ENCODE data around the gene FAM181A.

FAM181A gene

GRCh38 chr14:93970585-93970964 is 43.4 kb downstream of the FAM181A start:
- ATAC-seq: peak; percentile 70
- Mint-ChIP-seq H3K9me3 (no peaks in the 10 kb centered on the region), H3K4me1 (peaks cover 68% of the 10 kb centered on the region), H3K36me3 (peaks cover under 1% of the 10 kb centered on the region), H3K4me3 (peak overlapping the region; percentile 82), H3K27ac (peak overlapping the region; percentile 95), H3K27me3 (peaks cover 21% of the 10 kb centered on the region)

GRCh38 chr14:93970965-93971634 is 44.0 kb downstream of the FAM181A start:
- Mint-ChIP-seq H3K36me3 (peaks cover 5% of the 10 kb centered on the region), H3K27ac (peak overlapping the region; percentile 95), H3K4me1 (peaks cover 68% of the 10 kb centered on the region), H3K9me3 (no peaks in the 10 kb centered on the region), H3K4me3 (peak overlapping the region; percentile 82), H3K27me3 (peaks cover 26% of the 10 kb centered on the region)
- ATAC-seq: peak; percentile 78

- peak overlapping the region; percentile 82 for H3K4me3 Mint-ChIP-seq
- ATAC-seq: no peak
- peaks cover 31% of the 10 kb centered on the region for H3K27me3 Mint-ChIP-seq
- peak overlapping the region; percentile 95 for H3K27ac Mint-ChIP-seq
- peaks cover 1% of the 10 kb centered on the region for H3K9me3 Mint-ChIP-seq
- H3K36me3 Mint-ChIP-seq: peaks cover 7% of the 10 kb centered on the region
- peaks cover 72% of the 10 kb centered on the region for H3K4me1 Mint-ChIP-seq
Observed at GRCh38 chr14:93971635-93972027, 44.5 kb downstream of the FAM181A start.

- H3K27ac Mint-ChIP-seq: peak overlapping the region; percentile 95
- ATAC-seq: no peak
- H3K27me3 Mint-ChIP-seq: peaks cover 38% of the 10 kb centered on the region
- H3K9me3 Mint-ChIP-seq: peaks cover 4% of the 10 kb centered on the region
- no peak overlapping the region for H3K4me3 Mint-ChIP-seq
- H3K4me1 Mint-ChIP-seq: peaks cover 73% of the 10 kb centered on the region
- H3K36me3 Mint-ChIP-seq: peaks cover 10% of the 10 kb centered on the region
Observed at GRCh38 chr14:93972618-93973205, 45.6 kb downstream of the FAM181A start.

GRCh38 chr14:93973607-93974006 is 46.5 kb downstream of the FAM181A start:
- no peak for ATAC-seq
- Mint-ChIP-seq H3K9me3 (peaks cover 6% of the 10 kb centered on the region), H3K27ac (peak overlapping the region; percentile 46), H3K36me3 (peaks cover 10% of the 10 kb centered on the region), H3K27me3 (peaks cover 38% of the 10 kb centered on the region), H3K4me3 (no peak overlapping the region), H3K4me1 (peaks cover 68% of the 10 kb centered on the region)

- peaks cover 6% of the 10 kb centered on the region for H3K9me3 Mint-ChIP-seq
- peaks cover 10% of the 10 kb centered on the region for H3K36me3 Mint-ChIP-seq
- peak overlapping the region; percentile 46 for H3K27ac Mint-ChIP-seq
- peaks cover 67% of the 10 kb centered on the region for H3K4me1 Mint-ChIP-seq
- peaks cover 38% of the 10 kb centered on the region for H3K27me3 Mint-ChIP-seq
- H3K4me3 Mint-ChIP-seq: no peak overlapping the region
- ATAC-seq: no peak
Observed at GRCh38 chr14:93974299-93974698, 47.2 kb downstream of the FAM181A start.

DNA sequence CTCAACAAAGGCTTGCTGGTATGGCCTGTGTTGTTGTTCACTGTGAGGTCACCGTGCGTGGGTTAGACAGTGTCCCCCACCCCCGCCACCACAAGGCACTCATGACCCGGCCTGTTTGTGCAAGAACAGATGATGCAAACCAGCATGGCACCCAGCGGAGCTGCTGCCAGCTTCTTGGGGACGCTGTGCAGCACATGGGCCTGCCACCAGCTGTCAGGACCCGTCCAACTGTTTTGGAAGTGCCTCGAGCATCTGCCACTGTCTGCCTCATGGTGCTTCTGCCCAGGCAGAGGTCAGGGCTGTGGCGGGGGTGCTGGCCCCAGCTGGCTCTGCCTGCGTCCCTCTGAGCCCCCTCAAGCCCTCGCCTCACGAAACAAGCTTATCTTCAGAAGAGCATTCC is 47.7 kb downstream of the FAM181A start:
- Mint-ChIP-seq H3K4me1 (peaks cover 62% of the 10 kb centered on the region), H3K4me3 (no peak overlapping the region), H3K27me3 (peaks cover 38% of the 10 kb centered on the region), H3K27ac (no peak overlapping the region), H3K36me3 (peaks cover 10% of the 10 kb centered on the region), H3K9me3 (peaks cover 6% of the 10 kb centered on the region)
- ATAC-seq: no peak

GRCh38 chr14:93975791-93976476 is 48.8 kb downstream of the FAM181A start:
- peak overlapping the region; percentile 91 for H3K27ac Mint-ChIP-seq
- peak; percentile 64 for ATAC-seq
- H3K4me3 Mint-ChIP-seq: peak overlapping the region; percentile 36
- peaks cover 10% of the 10 kb centered on the region for H3K36me3 Mint-ChIP-seq
- H3K27me3 Mint-ChIP-seq: peaks cover 47% of the 10 kb centered on the region
- H3K9me3 Mint-ChIP-seq: peaks cover 6% of the 10 kb centered on the region
- peaks cover 61% of the 10 kb centered on the region for H3K4me1 Mint-ChIP-seq

GRCh38 chr14:93976477-93977057 is 49.4 kb downstream of the FAM181A start, which contains the start of gene ASB2:
Gene ASB2, minus strand, starts transcription at chr14:93976570. Its CDS starts 12,031 bp downstream, at chr14:93964539.
- H3K36me3 Mint-ChIP-seq: peaks cover 10% of the 10 kb centered on the region
- no peak for ATAC-seq
- H3K9me3 Mint-ChIP-seq: peaks cover 6% of the 10 kb centered on the region
- peaks cover 54% of the 10 kb centered on the region for H3K27me3 Mint-ChIP-seq
- peak within 1 kb of the TSS; percentile 58 for H3K4me3 Mint-ChIP-seq
- H3K4me1 Mint-ChIP-seq: peaks cover 60% of the 10 kb centered on the region
- peak within 1 kb of the TSS; percentile 91 for H3K27ac Mint-ChIP-seq

DNA sequence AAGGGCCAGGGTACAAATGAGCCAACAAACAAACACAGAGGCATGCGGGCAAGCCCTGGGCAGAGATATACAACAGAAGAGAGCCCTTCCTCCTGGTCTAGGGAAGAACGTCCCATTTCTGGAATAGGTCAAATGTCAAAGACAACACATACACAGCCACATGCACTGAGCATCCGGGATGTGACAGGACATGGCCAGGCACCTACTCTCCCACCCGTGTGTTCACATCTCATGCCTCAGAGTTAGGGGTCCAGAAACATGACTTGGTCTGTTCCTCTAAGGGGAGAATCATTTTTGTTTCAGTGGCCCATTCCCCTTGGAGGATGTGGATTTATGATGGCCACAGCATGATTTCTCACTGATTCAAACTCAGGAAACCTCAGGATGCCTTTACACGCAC is 50.0 kb downstream of the FAM181A start:
- ATAC-seq: no peak
- H3K9me3 Mint-ChIP-seq: peaks cover 6% of the 10 kb centered on the region
- peaks cover 54% of the 10 kb centered on the region for H3K4me1 Mint-ChIP-seq
- peaks cover 60% of the 10 kb centered on the region for H3K27me3 Mint-ChIP-seq
- H3K36me3 Mint-ChIP-seq: peaks cover 10% of the 10 kb centered on the region
- peak overlapping the region; percentile 58 for H3K4me3 Mint-ChIP-seq
- H3K27ac Mint-ChIP-seq: peak overlapping the region; percentile 91

DNA sequence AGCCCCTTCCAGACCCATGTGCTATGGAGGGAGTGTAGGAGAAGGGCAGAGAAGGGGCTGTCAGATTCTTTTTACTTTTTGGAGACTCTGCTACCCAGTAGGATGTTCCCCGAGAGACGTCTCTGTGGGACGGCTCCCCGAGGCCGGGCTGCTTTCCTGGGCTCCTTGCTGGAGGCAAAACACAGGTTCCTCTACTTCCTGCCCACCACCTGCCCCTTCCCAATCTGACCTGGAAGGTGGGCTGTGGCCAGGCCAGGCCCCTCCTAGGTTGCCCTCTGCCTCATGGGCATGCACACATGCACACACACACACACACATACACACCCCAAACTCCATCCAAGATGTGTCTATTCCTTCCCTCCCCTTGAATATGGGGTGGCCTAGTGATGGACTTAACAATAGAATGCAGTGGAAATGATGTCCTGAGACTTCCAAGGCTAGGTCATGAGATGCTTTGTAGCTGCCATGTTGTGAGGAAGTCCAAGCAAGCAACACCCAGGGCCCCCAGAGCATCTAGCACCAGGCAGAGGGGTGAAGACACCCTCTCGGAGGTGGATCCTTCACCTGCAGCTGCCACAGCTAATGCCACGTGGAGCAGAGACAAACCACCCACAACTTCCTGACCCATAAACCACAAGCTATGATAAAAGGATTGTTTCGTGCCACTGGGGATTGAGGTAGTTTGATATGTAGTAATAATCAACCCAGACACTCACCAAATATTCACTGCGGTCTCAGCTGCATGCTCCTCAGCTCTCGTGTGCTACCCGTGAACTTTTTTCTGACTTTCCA is 50.8 kb downstream of the FAM181A start:
- peak; percentile 92 for ATAC-seq
- Mint-ChIP-seq H3K4me1 (peaks cover 50% of the 10 kb centered on the region), H3K36me3 (peaks cover 10% of the 10 kb centered on the region), H3K9me3 (peaks cover 6% of the 10 kb centered on the region), H3K4me3 (no peak overlapping the region), H3K27ac (peak overlapping the region; percentile 91), H3K27me3 (peaks cover 63% of the 10 kb centered on the region)

GRCh38 chr14:93978735-93979134 is 51.6 kb downstream of the FAM181A start:
- Mint-ChIP-seq H3K9me3 (peaks cover 6% of the 10 kb centered on the region), H3K4me3 (no peak overlapping the region), H3K36me3 (peaks cover 10% of the 10 kb centered on the region), H3K4me1 (peaks cover 50% of the 10 kb centered on the region), H3K27ac (peak overlapping the region; percentile 91), H3K27me3 (peaks cover 69% of the 10 kb centered on the region)
- ATAC-seq: no peak

Data from stimulated activated memory B cell treated with anti-CD40 and anti-IgM and Interleukin-4, amounts not matched to agents 10 μg/mL and 1 μg/mL and 100 μg/mL, for 72 hours (primary cell).